Measurements from ENCODE around the gene PP2D1.

DNA sequence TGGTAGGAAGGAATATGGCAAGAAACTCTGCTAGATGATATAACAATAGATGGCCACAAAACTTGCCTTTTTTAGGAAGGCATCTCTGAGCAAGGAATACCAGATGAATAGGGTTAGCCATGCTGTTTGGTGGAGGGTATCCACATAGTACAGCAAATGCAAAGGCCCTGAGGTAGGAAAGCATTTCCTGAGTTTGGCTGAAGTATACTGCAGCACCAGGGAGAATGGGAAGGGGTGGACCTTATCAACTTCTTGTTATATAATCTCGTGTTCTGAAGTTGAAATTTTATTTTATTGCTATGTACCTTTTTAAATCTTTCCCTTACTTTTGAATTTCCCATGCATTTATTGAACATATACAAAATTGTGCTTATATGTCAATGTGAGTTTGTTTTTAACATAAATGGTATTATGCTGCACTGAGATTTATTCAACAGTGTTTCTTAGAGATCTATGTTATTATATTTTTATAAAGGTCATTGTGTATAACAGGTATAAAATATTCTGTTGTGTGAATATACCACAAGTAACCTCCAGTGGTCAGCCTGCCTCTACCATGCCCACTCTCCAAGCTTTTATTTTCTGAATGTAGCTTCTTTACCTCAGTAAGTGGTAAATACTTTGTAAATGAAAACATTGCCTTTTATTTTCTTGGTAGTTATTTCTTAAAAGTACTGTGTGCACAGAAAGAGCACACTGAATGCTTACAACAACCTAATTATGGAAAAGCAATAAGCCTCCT is 25.4 kb upstream of the PP2D1 start:
- TF ChIP-seq EZH2 (IDR thresholded peaks at IDR 0.05): no peak
- no peak for TF ChIP-seq POLR2AphosphoS5 (IDR thresholded peaks at IDR 0.05; ENCODE audit: borderline replicate concordance, low read depth, low read length)
- TF ChIP-seq FOXP2 (optimal IDR thresholded peaks at IDR 0.05; ENCODE audit: control extremely low read depth, extremely low read length, insufficient read depth): no peak
